ENCODE measurements around the gene SARDH. TPM values are rescaled to one million over a fixed set of nuclear protein-coding genes. Genes with fewer than 3 reads are reported as not detected.

SARDH gene
- total RNA-seq, 1 experiment from 2014 or later = 5.3 TPM

DNA sequence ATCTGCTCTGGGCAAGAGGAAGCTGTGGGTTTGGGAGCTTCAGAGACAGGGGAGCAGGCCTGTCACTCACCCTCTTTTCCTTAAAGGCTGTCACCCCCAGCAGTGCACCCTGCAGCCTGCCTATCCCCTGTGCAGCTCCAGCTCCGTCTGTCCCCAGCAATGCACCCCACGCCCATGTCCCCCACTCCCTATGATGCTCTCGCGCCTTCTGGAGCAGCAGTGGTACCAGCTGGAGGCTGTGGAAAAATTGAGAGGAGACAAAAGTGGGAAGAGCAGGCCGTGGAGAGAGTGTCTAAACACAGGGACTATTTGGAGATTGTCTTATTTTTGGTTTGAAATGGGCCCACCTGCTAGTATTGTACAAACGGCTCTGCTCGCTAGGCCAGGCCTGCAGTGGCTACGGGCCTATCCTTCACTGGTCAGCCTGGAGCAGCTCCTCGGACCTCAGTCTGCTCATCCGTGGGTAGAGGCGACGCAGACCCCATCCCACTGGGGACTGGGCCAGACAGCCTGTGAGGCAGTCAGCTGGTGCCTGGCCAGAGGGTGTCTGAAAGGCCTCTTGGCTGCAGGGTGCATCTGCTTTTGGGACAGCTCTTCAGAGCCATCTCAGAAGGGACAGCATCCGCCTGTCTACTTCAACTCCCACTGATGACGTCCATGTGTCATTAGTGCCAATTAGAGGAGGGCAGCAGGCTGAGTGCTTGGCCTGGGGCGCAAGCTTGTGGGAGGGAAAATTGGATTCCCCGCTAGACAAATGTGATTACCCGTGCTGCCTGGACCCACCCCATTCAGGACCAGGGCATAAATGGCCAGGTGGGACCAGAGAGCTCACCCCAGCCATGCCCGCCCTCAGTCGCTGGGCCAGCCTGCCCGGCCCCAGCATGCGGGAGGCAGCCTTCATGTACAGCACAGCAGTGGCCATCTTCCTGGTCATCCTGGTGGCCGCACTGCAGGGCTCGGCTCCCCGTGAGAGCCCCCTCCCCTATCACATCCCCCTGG is 102.3 kb downstream of the SARDH start, which contains the start of gene DBH:
Gene DBH (plus strand): TSS at position 831 of the 999 bp plus-strand sequence. CDS start 9 bp downstream, at position 840.
- H2AK5ac ChIP-seq (ENCODE audit: insufficient read length, low read length) = no peak within 1 kb of the TSS
- TF ChIP-seq, protein P1, sequence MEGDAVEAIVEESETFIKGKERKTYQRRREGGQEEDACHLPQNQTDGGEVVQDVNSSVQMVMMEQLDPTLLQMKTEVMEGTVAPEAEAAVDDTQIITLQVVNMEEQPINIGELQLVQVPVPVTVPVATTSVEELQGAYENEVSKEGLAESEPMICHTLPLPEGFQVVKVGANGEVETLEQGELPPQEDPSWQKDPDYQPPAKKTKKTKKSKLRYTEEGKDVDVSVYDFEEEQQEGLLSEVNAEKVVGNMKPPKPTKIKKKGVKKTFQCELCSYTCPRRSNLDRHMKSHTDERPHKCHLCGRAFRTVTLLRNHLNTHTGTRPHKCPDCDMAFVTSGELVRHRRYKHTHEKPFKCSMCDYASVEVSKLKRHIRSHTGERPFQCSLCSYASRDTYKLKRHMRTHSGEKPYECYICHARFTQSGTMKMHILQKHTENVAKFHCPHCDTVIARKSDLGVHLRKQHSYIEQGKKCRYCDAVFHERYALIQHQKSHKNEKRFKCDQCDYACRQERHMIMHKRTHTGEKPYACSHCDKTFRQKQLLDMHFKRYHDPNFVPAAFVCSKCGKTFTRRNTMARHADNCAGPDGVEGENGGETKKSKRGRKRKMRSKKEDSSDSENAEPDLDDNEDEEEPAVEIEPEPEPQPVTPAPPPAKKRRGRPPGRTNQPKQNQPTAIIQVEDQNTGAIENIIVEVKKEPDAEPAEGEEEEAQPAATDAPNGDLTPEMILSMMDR (conservative IDR thresholded peaks at IDR 0.05) = no peak
- H2BK15ac ChIP-seq (ENCODE audit: low read depth, low read length) = no peak within 1 kb of the TSS
- DNase-seq = no peak
- H3K27me3 ChIP-seq (ENCODE audit: insufficient read depth, low read length) = no peaks in the 10 kb centered on the region
- peaks cover 9% of the 10 kb centered on the region for H3K4me1 ChIP-seq (ENCODE audit: insufficient read depth, low read length)
- Mint-ChIP-seq H3K27ac (no peak within 1 kb of the TSS; a peak in 2 of 7 replicates), H3K4me3 (no peak within 1 kb of the TSS; a peak in 1 of 5 replicates), H3K27me3 (ENCODE audit: low read depth) (peaks cover 3% of the 10 kb centered on the region), H3K4me1 (peaks cover 28 to 48% of the 10 kb centered on the region in 2 experiments), H3K9me3 (no peaks in the 10 kb centered on the region), H3K36me3 (ENCODE audit: insufficient read depth in 1 of 3, low read depth in 3 of 3) (no peaks in the 10 kb centered on the region)
- H2BK12ac ChIP-seq (ENCODE audit: insufficient read length, low read depth, low read length) = no peak within 1 kb of the TSS
- no peak within 1 kb of the TSS for H3K4me2 ChIP-seq (ENCODE audit: insufficient read depth, insufficient read length, low read length)
- no peak within 1 kb of the TSS for H3T11ph ChIP-seq (ENCODE audit: low read length)
- no CpG with 5 or more reads among the region's 24 CpGs for WGBS (ENCODE audit: extremely low coverage, insufficient read length, low lambda C conversion rate)
- no peaks in the 10 kb centered on the region for H3K79me2 ChIP-seq (ENCODE audit: insufficient read depth, low read length)
- no peak within 1 kb of the TSS for H3K4ac ChIP-seq (ENCODE audit: low read depth, low read length)
- no peak within 1 kb of the TSS for H3K56ac ChIP-seq (ENCODE audit: insufficient read length, low read depth, low read length)
- no peak within 1 kb of the TSS for H3K9ac ChIP-seq (ENCODE audit: extremely low read depth, insufficient read length, low read length)
- no peak within 1 kb of the TSS for H4K5ac ChIP-seq (ENCODE audit: insufficient read length, low read depth, low read length)
- no peak within 1 kb of the TSS for H2AFZ ChIP-seq (ENCODE audit: low read length)
- no peak within 1 kb of the TSS for H4K91ac ChIP-seq (ENCODE audit: insufficient read length, low read depth, low read length)
- H4K20me1 ChIP-seq (ENCODE audit: control insufficient read depth, insufficient read depth, insufficient read length) = no peaks in the 10 kb centered on the region
- no peak within 1 kb of the TSS for H3K27ac ChIP-seq (ENCODE audit: insufficient read length, low read depth, low read length)
- no peak within 1 kb of the TSS for H3K18ac ChIP-seq (ENCODE audit: insufficient read length, low read depth, low read length)
- no peak within 1 kb of the TSS for H3K14ac ChIP-seq (ENCODE audit: insufficient read depth, low read length)
- no peak within 1 kb of the TSS for H2BK120ac ChIP-seq (ENCODE audit: low read depth, low read length, poor library complexity, severe bottlenecking)
- H3K79me1 ChIP-seq (ENCODE audit: insufficient read depth, low read depth, low read length, poor library complexity, severe bottlenecking) = no peaks in the 10 kb centered on the region
- no peak within 1 kb of the TSS for H2BK5ac ChIP-seq (ENCODE audit: insufficient read length, low read length)
- no peaks in the 10 kb centered on the region for H3K9me3 ChIP-seq (ENCODE audit: control insufficient read depth, low read depth, low read length)
- no peak within 1 kb of the TSS for H4K8ac ChIP-seq (replicated peaks; ENCODE audit: insufficient read length, low read depth, low read length)
- H3K23me2 ChIP-seq (ENCODE audit: insufficient read length, low read depth, low read length, poor library complexity, severe bottlenecking) = no peaks in the 10 kb centered on the region
- no peak within 1 kb of the TSS for H3K23ac ChIP-seq (ENCODE audit: insufficient read length, low read depth, low read length)
- H2BK20ac ChIP-seq (ENCODE audit: low read depth, low read length, poor library complexity, severe bottlenecking) = no peak within 1 kb of the TSS

All from H9 (cell line).